ENCODE results near the gene RGS7BP.
A peak's percentile ranks its signal among the peaks of the same experiment; 100 is the strongest.
"Not testable (repeated sequence)": the region's sequence is repeated elsewhere in the genome, so short reads cannot be mapped to it uniquely, and the experiment has no call there.

The RGS7BP gene

GRCh38 chr5:64505769-64506566, at the start of gene RGS7BP:
Gene RGS7BP, plus strand, starts transcription at chr5:64506015. Its CDS starts 610 bp downstream, at chr5:64506625.
- DNase-seq = peak; percentile 78

- DNase-seq = no peak
Measured at GRCh38 chr5:64457846-64458245, 48.0 kb upstream of the RGS7BP start.

- no peak for DNase-seq
Measured at GRCh38 chr5:64458948-64459347, 46.9 kb upstream of the RGS7BP start.

GRCh38 chr5:64462391-64462790, 43.4 kb upstream of the RGS7BP start:
- DNase-seq = no peak

- DNase-seq = no peak
Measured at GRCh38 chr5:64486163-64486562, 19.7 kb upstream of the RGS7BP start.

- DNase-seq = no peak
Measured at GRCh38 chr5:64487283-64487682, 18.5 kb upstream of the RGS7BP start.

GRCh38 chr5:64489857-64490256, 16.0 kb upstream of the RGS7BP start:
- no peak for DNase-seq

- DNase-seq = no peak
Measured at GRCh38 chr5:64497386-64497785, 8.4 kb upstream of the RGS7BP start.

- DNase-seq = no peak
Measured at GRCh38 chr5:64502196-64502595, 3.6 kb upstream of the RGS7BP start.

GRCh38 chr5:64506567-64507263, 900 bp downstream of the RGS7BP start:
- no peak for DNase-seq

GRCh38 chr5:64507264-64507605, 1.4 kb downstream of the RGS7BP start:
- no peak for DNase-seq

- no peak for DNase-seq
Measured at GRCh38 chr5:64509828-64510227, 4.0 kb downstream of the RGS7BP start.

GRCh38 chr5:64513492-64513891, 7.7 kb downstream of the RGS7BP start:
- no peak for DNase-seq

GRCh38 chr5:64514612-64515011, 8.8 kb downstream of the RGS7BP start:
- no peak for DNase-seq

GRCh38 chr5:64516216-64516615, 10.4 kb downstream of the RGS7BP start:
- no peak for DNase-seq

- no peak for DNase-seq
Measured at GRCh38 chr5:64518793-64519192, 13.0 kb downstream of the RGS7BP start.

- DNase-seq = no peak
Measured at GRCh38 chr5:64519263-64519662, 13.4 kb downstream of the RGS7BP start.

- no peak for DNase-seq
Measured at GRCh38 chr5:64526734-64527439, 21.1 kb downstream of the RGS7BP start.

- DNase-seq = no peak
Measured at GRCh38 chr5:64530076-64530475, 24.3 kb downstream of the RGS7BP start.

GRCh38 chr5:64532212-64532611, 26.4 kb downstream of the RGS7BP start:
- DNase-seq = no peak

GRCh38 chr5:64532657-64533056, 26.8 kb downstream of the RGS7BP start:
- no peak for DNase-seq

GRCh38 chr5:64534033-64534432, 28.2 kb downstream of the RGS7BP start:
- DNase-seq = no peak

- no peak for DNase-seq
Measured at GRCh38 chr5:64557911-64558310, 52.1 kb downstream of the RGS7BP start.

GRCh38 chr5:64558641-64559040, 52.8 kb downstream of the RGS7BP start:
- DNase-seq = not testable (repeated sequence)
